Body of pancreas (tissue), 4 donors: ENCODE data around the gene CACNG7.

Source experiments
- CTCF ChIP-seq, 7 experiments: fragments of 450-650 bp in 4 of 7; fragments of 200-600 bp in 3 of 7; sonication (generic) in 3 of 7; IDR thresholded peaks; one replicate each; pipeline ENCODE4 v1.5.1; 2016 to 2019; ENCODE audit warnings: antibody characterized with exemption in 7 of 7
- POLR2A ChIP-seq, 3 donors: fragments of 450-650 bp; IDR thresholded peaks; one replicate each; pipeline ENCODE4 v1.6.1; 2016; ENCODE audit warnings: antibody characterized with exemption in 3 of 3, mild to moderate bottlenecking in 2 of 3

- TF ChIP-seq CTCF (IDR thresholded peaks at IDR 0.05) (no peak), POLR2A (IDR thresholded peaks at IDR 0.05) (no peak)
Observed at GRCh38 chr19:53915000-53915399, 5.9 kb downstream of the CACNG7 start.
